Lung (tissue), 12 donors: ENCODE measurements around the gene LIMK2. TPM values are rescaled to one million over a fixed set of nuclear protein-coding genes. Genes with fewer than 3 reads are reported as not detected.

Experiments
- ATAC-seq: fragments of 200-7000 bp; cut with Tn5 transposase; one replicate; pipeline ENCODE4 v1.9.1; 2020; ENCODE audit warnings: moderate number of reproducible peaks; ENCODE audit not compliant: insufficient read depth, low FRiP score
- DNase-seq, 3 donors: peaks; one replicate each; pipeline ENCODE4 v3.0.0-alpha.2; 2013 to 2017
- H3K27ac ChIP-seq, 2 donors: one replicate each; pipeline ENCODE4 v1.5.1; 2013; ENCODE audit warnings: mild to moderate bottlenecking in 2 of 2, moderate library complexity in 2 of 2, control low read depth in 1 of 2, inconsistent platforms in 1 of 2, low read depth in 1 of 2, low read length in 1 of 2
- H3K27me3 ChIP-seq, 3 donors: one replicate each; pipeline ENCODE4 v1.5.1; 2013; ENCODE audit warnings: low read length in 2 of 3; ENCODE audit not compliant: control insufficient read depth in 3 of 3, insufficient read depth in 3 of 3
- H3K36me3 ChIP-seq, 4 donors: one replicate each; pipeline ENCODE4 v1.5.1; 2013; ENCODE audit warnings: low read length in 4 of 4, mild to moderate bottlenecking in 1 of 4, moderate library complexity in 1 of 4; ENCODE audit not compliant: control insufficient read depth in 4 of 4, insufficient read depth in 4 of 4
- H3K4me1 ChIP-seq, 5 donors: one replicate each; pipeline ENCODE4 v1.5.1; 2013; ENCODE audit warnings: low read length in 5 of 5, mild to moderate bottlenecking in 2 of 5, moderate library complexity in 1 of 5; ENCODE audit not compliant: control insufficient read depth in 5 of 5, insufficient read depth in 5 of 5
- H3K4me3 ChIP-seq: one replicate; pipeline ENCODE4 v1.5.1; 2013; ENCODE audit warnings: mild to moderate bottlenecking, control low read depth, moderate library complexity
- H3K9ac ChIP-seq, 2 donors: one replicate each; pipeline ENCODE4 v1.5.1; 2013; ENCODE audit warnings: low read length in 2 of 2, control low read depth in 1 of 2; ENCODE audit not compliant: insufficient read depth in 1 of 2
- H3K9me3 ChIP-seq, 4 donors: one replicate each; pipeline ENCODE4 v1.5.1; 2013; ENCODE audit warnings: low read length in 3 of 4, mild to moderate bottlenecking in 1 of 4, moderate library complexity in 1 of 4; ENCODE audit not compliant: control insufficient read depth in 4 of 4, insufficient read depth in 3 of 4
- WGBS, 2 donors: extraction: QIAGEN DNeasy Blood & Tissue Kit; methylation state at CpG; one replicate each; pipeline ENCODE4 v1.1.7; 2013; 5-methylcytosine and 5-hydroxymethylcytosine counted together
- polyA plus RNA-seq, 2 donors: library from polyadenylated mRNA; stranded (reverse); fragments of 200-250 nt; gene quantifications; one replicate each; pipeline ENCODE4 v1.2.1, GENCODE V29; 2013
- total RNA-seq, 2 donors: library from RNA; depleted of rRNA in 1 of 2; stranded (reverse); fragments of >200 nt in 1 of 2; gene quantifications; one replicate each; pipeline ENCODE4 v1.2.1, GENCODE V29; 2014 to 2021
- TF ChIP-seq, protein P1 (sequence below): IDR thresholded peaks from 2 replicates; pipeline ENCODE4 v1.5.1; 2012; ENCODE audit warnings: mild to moderate bottlenecking; ENCODE audit errors: control extremely low read depth, extremely low read depth
- donor health status: control.
- donor health status: control.
- donor health status: Bipolar disorder and iron deficiency.
- donor health status: healthy.
- donor health status: DM: yes; HTN: yes; CAD: no.

The LIMK2 gene
- total and polyA plus RNA-seq, 4 donors = 27.3 to 113 (median 81.4) TPM

DNA sequence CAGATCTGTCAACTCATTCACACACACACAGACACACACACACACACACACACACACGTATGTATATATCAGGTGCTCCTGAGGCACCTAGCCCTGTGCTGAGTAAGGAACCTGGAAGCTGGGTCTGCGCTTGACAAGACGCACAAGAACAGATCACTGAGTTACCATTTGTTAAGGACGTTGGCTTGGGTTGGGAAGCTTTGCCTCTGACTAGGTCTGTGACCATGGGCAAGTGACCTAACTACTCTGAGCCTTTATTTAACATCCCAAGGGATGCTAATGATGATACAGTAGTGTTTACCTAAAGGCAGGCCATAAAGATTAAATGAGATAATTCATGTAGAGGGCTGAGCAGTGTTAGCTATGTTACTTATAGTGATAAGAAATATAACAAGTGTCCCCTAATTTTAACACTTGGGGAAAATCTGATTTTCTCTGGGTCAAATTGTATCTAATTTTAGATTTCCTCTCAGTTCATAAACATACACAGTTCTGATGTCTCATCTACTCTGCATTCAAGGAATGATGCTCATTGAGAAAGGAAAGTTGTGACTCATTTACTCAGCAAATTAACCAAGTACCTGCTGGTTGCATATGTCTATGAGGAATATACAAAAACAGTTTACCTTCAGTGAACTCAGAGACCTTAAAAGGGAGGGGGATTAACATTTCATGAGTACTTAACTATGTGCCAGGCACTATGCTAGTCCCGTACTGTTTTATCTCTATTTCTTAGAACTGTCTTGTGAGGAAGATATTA lies 38.5 kb upstream of the LIMK2 start:
- TF ChIP-seq, protein P1, sequence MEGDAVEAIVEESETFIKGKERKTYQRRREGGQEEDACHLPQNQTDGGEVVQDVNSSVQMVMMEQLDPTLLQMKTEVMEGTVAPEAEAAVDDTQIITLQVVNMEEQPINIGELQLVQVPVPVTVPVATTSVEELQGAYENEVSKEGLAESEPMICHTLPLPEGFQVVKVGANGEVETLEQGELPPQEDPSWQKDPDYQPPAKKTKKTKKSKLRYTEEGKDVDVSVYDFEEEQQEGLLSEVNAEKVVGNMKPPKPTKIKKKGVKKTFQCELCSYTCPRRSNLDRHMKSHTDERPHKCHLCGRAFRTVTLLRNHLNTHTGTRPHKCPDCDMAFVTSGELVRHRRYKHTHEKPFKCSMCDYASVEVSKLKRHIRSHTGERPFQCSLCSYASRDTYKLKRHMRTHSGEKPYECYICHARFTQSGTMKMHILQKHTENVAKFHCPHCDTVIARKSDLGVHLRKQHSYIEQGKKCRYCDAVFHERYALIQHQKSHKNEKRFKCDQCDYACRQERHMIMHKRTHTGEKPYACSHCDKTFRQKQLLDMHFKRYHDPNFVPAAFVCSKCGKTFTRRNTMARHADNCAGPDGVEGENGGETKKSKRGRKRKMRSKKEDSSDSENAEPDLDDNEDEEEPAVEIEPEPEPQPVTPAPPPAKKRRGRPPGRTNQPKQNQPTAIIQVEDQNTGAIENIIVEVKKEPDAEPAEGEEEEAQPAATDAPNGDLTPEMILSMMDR = no peak
- Histone ChIP-seq H3K4me1 (peaks cover 0 to 17% (median under 1%) of the 10 kb centered on the region in 5 donors), H3K27me3 (no peaks in the 10 kb centered on the region), H3K9me3 (no peaks in the 10 kb centered on the region), H3K36me3 (peaks cover 0 to 7% (median 2%) of the 10 kb centered on the region in 4 donors), H3K9ac (no peak overlapping the region), H3K4me3 (no peak overlapping the region), H3K27ac (peak overlapping the region; percentile 72 to 84)
- ATAC-seq (no peak), DNase-seq (no peak)
- WGBS, 2 donors = 79 to 80% methylated on average over 5 of the region's 5 CpGs

DNA sequence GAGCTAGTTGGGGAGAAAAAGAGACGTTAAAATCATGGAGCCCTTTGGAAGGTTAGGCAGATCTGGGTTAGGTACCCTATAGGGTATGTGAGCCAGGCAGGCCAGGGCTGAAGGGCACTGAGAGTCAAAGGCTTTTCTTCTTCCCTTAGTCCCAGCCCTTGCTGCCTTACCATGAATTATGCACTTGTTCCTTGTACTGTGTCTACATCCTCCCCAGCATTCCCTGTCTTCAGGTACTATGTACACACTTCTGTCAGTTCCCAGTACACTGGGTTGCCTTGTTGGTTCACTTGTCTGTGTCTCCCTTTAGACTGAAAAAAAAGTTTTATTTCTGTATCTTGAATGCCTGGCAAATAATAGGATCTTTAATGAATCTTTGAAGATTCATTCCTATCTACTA lies 35.2 kb upstream of the LIMK2 start:
- ATAC-seq (no peak), DNase-seq (no peak)
- no peaks in the 10 kb centered on the region for H3K9me3 ChIP-seq
- H3K4me3 ChIP-seq = no peak overlapping the region
- peaks cover 0 to 6% (median 0%) of the 10 kb centered on the region in 5 donors for H3K4me1 ChIP-seq
- H3K9ac ChIP-seq = no peak overlapping the region
- H3K36me3 ChIP-seq = peaks cover 0 to 6% (median 2%) of the 10 kb centered on the region in 4 donors
- WGBS, 2 donors = 86 to 88% methylated on average over 1 of the region's 1 CpG
- TF ChIP-seq, protein P1 = no peak
- H3K27me3 ChIP-seq = no peaks in the 10 kb centered on the region
- H3K27ac ChIP-seq = peak overlapping the region; percentile 38 to 67

DNA sequence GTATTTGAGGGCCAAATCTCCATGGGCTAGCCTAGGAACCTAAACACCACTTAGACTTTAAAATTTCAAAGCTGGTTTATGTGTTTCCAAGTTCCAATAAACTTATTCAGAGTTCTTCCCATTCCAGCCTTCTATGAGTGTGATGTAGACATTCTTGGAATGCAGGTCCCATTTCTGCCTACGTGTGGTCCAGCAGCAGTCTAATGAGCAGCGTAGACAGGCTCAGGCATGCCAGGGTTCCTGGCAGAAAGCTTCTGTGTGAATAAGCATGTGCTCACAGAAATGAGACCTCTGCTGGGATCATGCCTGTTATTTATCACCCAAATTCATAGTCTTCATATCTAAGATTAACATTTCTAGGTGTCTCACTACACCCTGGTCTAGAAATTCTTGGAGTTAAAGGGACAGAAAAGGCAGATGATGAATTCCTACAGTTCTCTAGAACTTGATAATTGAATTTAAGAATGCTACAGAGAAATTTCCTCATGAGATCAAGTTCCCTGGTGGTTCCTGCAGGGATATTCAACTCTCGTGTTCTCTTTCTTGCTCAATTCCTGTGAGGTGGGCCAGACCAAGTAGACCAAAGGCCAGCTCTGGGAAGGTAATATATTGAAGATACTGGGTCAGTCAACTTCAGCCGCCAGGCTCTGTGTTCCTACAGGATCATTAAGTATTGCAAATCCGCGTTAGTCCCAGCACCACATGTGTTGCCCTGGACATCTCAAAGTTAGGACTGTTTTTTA lies 34.5 kb upstream of the LIMK2 start:
- Histone ChIP-seq H3K27ac (peak overlapping the region in 1 of 2 donors; percentile 38), H3K4me3 (no peak overlapping the region), H3K9me3 (no peaks in the 10 kb centered on the region), H3K27me3 (no peaks in the 10 kb centered on the region), H3K4me1 (peaks cover 0 to 6% (median 0%) of the 10 kb centered on the region in 5 donors), H3K9ac (no peak overlapping the region), H3K36me3 (peaks cover 0 to 7% (median 3%) of the 10 kb centered on the region in 4 donors)
- DNase-seq (peak in 1 of 3 donors; percentile 32), ATAC-seq (no peak)
- WGBS, 2 donors = 85 to 87% methylated on average over 6 of the region's 6 CpGs
- TF ChIP-seq, protein P1 = no peak
